HFF-Myc (cell line): ENCODE results near the gene LAIR1.
"Not testable (repeated sequence)": the region's sequence is repeated elsewhere in the genome, so short reads cannot be mapped to it uniquely, and the experiment has no call there.

Experiments used
- DNase-seq: peaks from one replicate; pipeline ENCODE4 v3.0.0-alpha.2; 2011; ENCODE audit warnings: low read depth; ENCODE audit errors: extremely low read depth
- H3K4me3 ChIP-seq: replicated peaks from 2 replicates; pipeline ENCODE4 v1.5.1; 2011; ENCODE audit warnings: low read depth, mild to moderate bottlenecking, control low read depth, low read length
- CTCF ChIP-seq: IDR thresholded peaks from 2 replicates; pipeline ENCODE4 v1.5.1; 2012; ENCODE audit warnings: mild to moderate bottlenecking, low read depth, low read length, control low read depth; ENCODE audit errors: missing control alignments

Gene LAIR1

GRCh38 chr19:54369082-54369687 is 4.5 kb upstream of the LAIR1 start:
- no peak for DNase-seq
- H3K4me3 ChIP-seq, result no peak overlapping the region
- no peak for TF ChIP-seq CTCF

GRCh38 chr19:54366811-54367210 is 2.1 kb upstream of the LAIR1 start:
- DNase-seq, result no peak
- H3K4me3 ChIP-seq, result no peak overlapping the region
- TF ChIP-seq CTCF, result no peak

GRCh38 chr19:54365798-54366197 is 1.1 kb upstream of the LAIR1 start:
- not testable (repeated sequence) for DNase-seq, H3K4me3 ChIP-seq

GRCh38 chr19:54361680-54362422 is 2.9 kb downstream of the LAIR1 start:
- H3K4me3 ChIP-seq, DNase-seq: not testable (repeated sequence)

- H3K4me3 ChIP-seq, DNase-seq: not testable (repeated sequence)
Measured at GRCh38 chr19:54359149-54359820, 5.4 kb downstream of the LAIR1 start.

- TF ChIP-seq CTCF, result no peak
- H3K4me3 ChIP-seq, result no peak overlapping the region
- no peak for DNase-seq
Measured at GRCh38 chr19:54357381-54357780, 7.3 kb downstream of the LAIR1 start.

- no peak for DNase-seq
- TF ChIP-seq CTCF, result no peak
- H3K4me3 ChIP-seq, result no peak overlapping the region
Measured at GRCh38 chr19:54356444-54357056, 8.2 kb downstream of the LAIR1 start.

GRCh38 chr19:54355675-54356074 is 9.1 kb downstream of the LAIR1 start:
- no peak for TF ChIP-seq CTCF
- DNase-seq, result no peak
- H3K4me3 ChIP-seq, result no peak overlapping the region
